GM21619 (cell line): ENCODE measurements around the gene CMPK1.
A peak's percentile ranks its signal among the peaks of the same experiment; 100 is the strongest.
"Not testable (repeated sequence)": the region's sequence is repeated elsewhere in the genome, so short reads cannot be mapped to it uniquely, and the experiment has no call there.

Experiments used
- ATAC-seq: cut with Tn5 transposase; IDR thresholded peaks from one replicate; pipeline ENCODE4 v1.9.1; 2021; ENCODE audit not compliant: unreplicated experiment

CMPK1 gene

DNA sequence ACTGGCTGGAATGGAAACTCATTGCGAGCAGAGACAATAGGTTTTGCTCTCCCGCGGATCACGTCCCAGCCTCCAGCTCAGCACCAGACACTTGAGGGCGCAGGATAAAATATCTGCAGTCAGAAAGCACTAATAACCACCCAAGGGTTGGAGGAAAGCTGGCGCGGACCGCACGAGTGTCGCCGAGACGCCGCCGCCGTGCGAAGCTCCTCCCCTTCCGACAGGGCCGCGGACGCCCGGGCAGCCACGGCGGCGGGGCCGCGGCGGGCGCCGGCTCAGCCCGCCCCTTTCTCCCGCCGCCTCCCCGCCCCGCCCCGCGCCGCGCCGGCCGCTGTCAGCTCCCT, at the start of gene CMPK1:
TSS of gene CMPK1 (plus strand) at position 213 of the 344 bp plus-strand sequence. CDS start 156 bp downstream, outside the sequence.
- peak; percentile 71 for ATAC-seq

- not testable (repeated sequence) for ATAC-seq
Observed at GRCh38 chr1:47288116-47288515, 45.5 kb upstream of the CMPK1 start.

- not testable (repeated sequence) for ATAC-seq
Observed at GRCh38 chr1:47294863-47295262, 38.7 kb upstream of the CMPK1 start.

DNA sequence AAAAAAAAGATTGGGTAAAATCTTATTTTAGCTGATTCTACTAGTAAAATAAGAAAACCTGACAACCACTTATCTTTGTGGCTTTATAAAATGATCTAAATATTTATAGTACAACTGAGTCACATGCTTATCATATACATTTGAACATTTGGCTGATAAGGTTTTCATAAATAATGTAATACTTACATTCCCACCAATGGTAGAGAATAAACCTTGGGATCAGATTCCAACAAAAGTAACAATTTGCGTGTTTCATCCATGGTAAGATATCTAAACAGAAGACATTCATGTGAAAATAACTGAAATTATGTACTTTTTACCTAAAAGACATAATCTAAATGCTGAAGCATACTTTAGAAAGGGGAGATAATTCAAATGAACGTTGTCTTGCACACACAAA, 38.0 kb upstream of the CMPK1 start:
- no peak for ATAC-seq

DNA sequence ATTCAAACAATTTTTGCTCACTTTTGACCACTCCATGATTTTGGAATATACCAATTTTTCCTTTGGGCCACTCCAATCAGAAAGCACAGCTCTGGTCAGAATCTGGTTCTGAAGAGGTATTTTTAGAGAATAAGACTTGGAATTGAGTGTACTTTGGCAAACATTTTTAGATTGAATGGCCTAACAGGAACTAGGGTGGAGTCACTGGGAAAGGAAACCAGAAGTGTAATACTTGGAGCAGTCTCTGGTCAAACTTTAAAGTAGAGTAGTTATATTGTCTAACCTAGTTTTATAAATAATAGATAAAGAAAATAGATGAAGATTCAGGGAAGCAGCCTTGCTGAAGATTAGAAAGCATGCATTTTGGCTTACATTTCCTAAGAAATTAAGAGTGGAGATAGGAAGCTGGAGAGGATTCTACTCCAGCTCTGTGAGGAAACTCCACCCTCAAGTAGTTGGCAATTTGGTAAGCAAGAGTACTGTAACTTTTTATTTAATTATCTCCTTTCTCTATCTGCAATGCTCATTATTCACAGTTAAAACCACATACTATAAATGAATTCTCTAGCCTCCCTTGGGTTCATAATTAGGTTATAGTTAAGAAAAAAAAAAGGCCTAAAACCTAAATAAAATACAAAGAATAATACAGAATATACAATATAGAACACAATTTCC, 35.4 kb upstream of the CMPK1 start:
- ATAC-seq: no peak

- ATAC-seq: no peak
Observed at GRCh38 chr1:47302472-47302871, 31.1 kb upstream of the CMPK1 start.

DNA sequence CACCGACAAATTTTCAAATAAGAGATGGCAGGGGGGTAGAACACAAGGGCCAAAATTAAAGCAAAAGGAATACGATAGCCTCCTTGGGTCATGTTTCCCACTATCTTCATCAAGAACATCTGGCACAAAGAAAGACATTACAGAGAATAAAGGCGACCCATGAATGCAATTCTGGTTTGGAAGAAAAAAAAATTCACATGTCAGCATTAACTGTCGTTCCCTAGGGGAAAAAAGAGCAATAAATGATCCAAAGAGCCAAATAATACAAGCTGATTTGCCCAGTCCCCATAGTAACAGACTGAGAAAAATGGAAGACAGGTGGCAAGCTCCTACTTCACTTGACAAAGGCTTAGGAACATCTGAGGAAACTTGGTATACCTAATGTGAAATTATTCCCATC, 24.2 kb upstream of the CMPK1 start:
- ATAC-seq: no peak

GRCh38 chr1:47313915-47314664, 19.5 kb upstream of the CMPK1 start, which contains the start of gene STIL:
Gene STIL (minus strand): TSS chr1:47314147. CDS start chr1:47310319, 3,828 bp downstream.
- peak; percentile 96 for ATAC-seq

DNA sequence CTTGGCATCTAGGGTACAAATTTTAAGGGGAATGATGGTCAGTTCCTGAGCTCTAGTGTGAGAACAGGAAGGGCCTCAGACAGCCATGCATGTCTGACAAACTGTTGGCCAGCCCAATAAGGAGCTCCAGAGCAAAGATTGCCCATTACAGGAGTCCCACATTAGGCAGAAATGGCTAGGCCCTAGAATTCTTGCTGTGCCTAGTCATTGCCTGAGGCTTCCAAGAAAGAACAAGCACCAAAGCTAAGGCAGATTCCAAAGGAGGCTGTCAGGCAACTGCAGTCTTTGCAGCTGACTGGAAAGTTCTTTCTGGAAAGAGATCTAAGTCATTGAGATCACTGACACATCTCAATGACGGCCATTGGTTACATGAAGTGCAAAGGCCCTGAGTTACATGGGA, 15.7 kb upstream of the CMPK1 start:
- ATAC-seq: no peak

DNA sequence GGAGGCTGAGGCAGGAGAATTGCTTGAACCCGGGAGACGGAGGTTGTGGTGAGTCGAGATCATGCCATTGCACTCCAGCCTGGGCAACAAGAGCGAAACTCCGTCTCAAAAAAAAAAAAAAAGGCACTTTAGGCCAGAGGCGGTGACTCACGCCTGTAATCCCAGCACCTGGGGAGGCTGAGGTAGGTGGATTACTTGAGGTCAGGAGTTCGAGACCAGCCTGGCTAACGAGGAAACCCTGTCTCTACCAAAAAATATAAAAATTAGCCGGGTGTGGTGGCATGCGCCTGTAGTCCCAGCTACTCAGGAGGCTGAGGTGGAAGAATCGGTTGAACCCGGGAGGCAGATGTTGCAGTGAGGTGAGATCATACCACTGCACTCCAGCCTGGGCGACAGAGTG, 13.6 kb upstream of the CMPK1 start:
- not testable (repeated sequence) for ATAC-seq

GRCh38 chr1:47323599-47324031, 10.0 kb upstream of the CMPK1 start:
- ATAC-seq: no peak

DNA sequence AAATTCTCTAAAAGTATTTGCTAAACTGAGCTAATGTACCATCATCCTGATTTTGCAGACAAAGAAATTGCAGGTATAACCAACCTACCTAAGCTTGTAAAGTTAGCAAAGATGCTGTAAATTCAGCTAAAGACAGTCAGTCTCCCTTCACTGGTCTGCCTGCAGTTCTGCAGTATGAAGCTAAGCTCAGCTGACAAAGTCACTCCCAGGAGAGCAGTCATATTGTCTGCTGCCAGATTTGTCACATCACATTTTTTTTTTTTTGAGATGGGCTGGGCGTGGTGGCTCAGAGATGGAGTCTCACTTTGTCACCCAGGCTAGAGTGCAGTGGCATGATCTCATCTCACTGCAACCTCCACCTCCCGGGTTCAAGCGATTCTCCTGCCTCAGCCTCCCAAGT, 8.9 kb upstream of the CMPK1 start:
- ATAC-seq: no peak

DNA sequence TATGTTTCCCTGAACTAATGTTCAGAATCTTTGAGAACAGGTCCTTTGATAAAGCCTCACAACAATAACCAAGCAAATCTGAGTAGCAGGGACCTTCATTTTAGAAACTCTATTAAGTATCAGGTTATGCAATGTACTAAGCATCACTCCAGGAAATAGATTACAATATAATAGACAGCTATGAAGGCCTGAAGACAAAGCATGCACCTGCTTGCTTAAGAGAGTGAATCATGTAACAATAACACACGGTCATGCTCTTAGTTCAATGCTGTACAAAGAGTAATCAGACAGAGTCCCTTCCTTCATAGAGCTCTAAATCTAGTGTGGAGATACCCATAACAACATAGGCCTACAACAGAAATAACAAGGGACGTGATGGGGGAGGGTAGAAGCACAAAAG, 8.1 kb upstream of the CMPK1 start:
- ATAC-seq: no peak

- no peak for ATAC-seq
Observed at GRCh38 chr1:47326271-47326670, 7.3 kb upstream of the CMPK1 start.

DNA sequence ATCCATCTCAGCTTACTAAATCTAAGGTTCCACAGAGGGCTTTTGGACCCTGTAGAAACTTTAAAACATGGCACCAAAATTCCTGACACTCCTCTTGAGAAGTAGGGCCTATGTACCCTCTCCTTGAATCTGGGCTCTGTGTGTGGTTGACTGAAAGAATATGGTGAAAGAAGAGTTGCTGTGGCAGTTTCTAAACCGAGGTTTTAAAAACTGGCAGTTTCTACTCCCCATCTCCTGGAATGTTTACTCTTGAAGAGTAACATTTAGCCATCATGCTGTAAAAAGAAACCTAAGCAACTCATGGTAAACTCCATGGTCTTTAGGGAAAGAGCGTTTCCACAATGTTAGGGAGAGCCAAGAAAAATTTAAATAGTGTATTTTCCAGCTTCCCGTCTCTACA, 4.6 kb upstream of the CMPK1 start:
- ATAC-seq: no peak

DNA sequence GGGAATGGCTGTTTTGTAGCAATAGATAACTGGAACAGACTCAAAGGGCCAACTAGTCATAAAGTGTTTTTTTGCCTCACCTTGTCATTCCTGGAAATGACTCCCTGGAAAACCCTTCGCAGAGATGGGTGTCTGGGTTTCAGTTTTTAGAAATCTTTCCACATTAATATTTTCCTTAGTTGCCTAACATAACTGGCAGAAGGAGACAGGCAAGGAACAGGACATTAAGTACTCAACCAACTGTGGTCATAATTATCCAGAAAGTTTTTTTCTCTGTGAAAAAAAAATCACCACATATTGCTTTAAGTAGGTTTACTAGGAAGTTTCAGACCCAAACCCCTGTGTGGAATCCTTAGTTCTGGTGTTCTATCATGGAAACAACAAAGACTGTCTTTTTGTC, 3.4 kb upstream of the CMPK1 start:
- ATAC-seq: no peak

GRCh38 chr1:47331875-47332274, 1.7 kb upstream of the CMPK1 start:
- no peak for ATAC-seq

DNA sequence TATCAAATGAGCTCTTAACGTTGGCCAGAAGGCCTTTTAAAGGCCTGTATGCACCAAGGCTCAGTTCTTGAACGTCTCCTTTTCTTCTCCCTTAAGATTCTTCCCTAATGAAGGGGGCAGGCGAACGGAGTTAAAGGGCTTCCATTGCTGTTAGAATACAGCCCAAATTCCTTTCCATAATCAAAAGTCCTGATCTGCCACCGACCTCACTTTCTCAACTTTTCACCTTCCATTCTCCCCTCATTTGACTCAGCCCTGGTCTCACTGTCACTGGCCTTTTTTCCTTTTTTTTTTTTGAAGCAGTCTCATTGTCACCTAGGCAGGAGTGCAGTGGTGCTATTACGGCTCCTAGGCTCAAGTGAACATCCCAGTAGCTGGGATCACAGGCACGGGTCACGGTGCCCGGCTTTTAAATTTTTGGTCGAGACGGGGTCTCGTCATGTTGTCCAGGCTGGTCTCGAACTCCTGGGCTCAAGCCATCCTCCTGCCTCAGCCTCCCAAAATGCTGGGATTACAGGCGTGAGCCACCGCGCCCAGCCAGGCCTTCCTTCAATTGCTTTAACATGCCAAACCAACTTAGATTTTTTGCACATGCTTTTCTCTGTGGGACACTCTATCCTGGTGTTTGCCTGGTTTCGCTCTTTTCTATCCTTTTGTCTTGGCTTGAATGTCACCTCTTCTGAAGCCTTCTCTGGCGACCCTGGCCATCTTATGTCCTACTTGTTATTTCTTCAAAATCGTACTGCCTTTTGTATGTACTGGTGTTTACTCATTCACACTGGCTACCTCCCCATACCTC, 612 bp upstream of the CMPK1 start:
- no peak for ATAC-seq

GRCh38 chr1:47333922-47334764, 553 bp downstream of the CMPK1 start:
- peak; percentile 79 for ATAC-seq

GRCh38 chr1:47334765-47335435, 1.3 kb downstream of the CMPK1 start:
- no peak for ATAC-seq
